B cell (primary cell): Measurements from ENCODE around the gene MEAF6.

Experiments
- CTCF ChIP-seq: fragments of 200-600 bp; IDR thresholded peaks from one replicate; pipeline ENCODE4 v1.8.0; 2022; ENCODE audit warnings: antibody characterized with exemption, mild to moderate bottlenecking
- EZH2 ChIP-seq: IDR thresholded peaks from 2 replicates; pipeline ENCODE4 v1.6.1; 2012; ENCODE audit warnings: borderline replicate concordance, low read depth, mild to moderate bottlenecking, moderate library complexity, low read length; ENCODE audit not compliant: insufficient read depth, poor library complexity, severe bottlenecking

GRCh38 chr1:37540036-37540785, 25.6 kb upstream of the MEAF6 start:
- no peak for TF ChIP-seq CTCF
- TF ChIP-seq EZH2, result no peak
